ENCODE data around the gene CDH8.

The CDH8 gene, protein sequence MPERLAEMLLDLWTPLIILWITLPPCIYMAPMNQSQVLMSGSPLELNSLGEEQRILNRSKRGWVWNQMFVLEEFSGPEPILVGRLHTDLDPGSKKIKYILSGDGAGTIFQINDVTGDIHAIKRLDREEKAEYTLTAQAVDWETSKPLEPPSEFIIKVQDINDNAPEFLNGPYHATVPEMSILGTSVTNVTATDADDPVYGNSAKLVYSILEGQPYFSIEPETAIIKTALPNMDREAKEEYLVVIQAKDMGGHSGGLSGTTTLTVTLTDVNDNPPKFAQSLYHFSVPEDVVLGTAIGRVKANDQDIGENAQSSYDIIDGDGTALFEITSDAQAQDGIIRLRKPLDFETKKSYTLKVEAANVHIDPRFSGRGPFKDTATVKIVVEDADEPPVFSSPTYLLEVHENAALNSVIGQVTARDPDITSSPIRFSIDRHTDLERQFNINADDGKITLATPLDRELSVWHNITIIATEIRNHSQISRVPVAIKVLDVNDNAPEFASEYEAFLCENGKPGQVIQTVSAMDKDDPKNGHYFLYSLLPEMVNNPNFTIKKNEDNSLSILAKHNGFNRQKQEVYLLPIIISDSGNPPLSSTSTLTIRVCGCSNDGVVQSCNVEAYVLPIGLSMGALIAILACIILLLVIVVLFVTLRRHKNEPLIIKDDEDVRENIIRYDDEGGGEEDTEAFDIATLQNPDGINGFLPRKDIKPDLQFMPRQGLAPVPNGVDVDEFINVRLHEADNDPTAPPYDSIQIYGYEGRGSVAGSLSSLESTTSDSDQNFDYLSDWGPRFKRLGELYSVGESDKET

GRCh38 chr16:62036101-62036801 lies at the start of gene CDH8:
Gene CDH8 (minus strand): TSS chr16:62036438. CDS start chr16:62021403, 15,035 bp downstream.
- DNase-seq: no peak

GRCh38 chr16:62079236-62079635 lies 43.0 kb upstream of the CDH8 start:
- DNase-seq: no peak

DNA sequence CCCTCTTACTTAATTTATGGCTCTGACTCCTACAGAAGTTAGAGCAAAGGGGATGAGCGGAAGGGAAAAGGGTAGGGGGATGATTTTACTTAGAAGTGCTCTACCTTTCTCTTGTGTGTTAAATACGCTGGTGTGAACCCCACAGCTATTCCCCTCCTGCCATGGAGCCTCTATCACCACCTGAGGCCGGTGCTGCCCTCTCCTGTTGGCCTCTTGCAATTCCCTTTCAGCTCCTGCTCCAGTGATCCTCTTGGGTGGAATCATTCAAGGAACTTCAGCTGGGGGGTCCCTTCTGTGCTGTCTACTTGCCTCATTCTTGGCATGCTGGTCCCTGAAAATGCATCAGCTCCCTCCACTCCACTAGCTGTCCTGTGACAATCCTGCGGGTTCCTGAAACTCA lies 41.8 kb upstream of the CDH8 start:
- DNase-seq: no peak

DNA sequence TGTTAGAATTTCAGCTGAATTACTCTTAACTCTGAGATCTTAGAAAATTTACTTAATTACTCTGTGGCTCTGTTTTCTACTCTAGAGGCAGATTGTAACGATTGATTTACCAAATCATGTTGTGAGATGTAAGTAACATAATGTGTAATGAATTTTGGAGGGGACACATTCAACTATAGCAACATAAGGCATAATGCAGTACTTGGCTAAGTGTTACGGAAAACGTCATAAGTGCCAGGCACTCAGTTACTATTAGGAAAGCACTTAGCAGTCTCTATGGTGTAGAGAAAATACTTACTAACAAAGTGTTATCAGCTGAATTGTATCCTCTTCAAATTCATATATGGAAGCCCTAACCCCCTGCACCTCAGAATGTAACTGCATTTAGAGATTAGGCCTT lies 40.6 kb upstream of the CDH8 start:
- no peak for DNase-seq

DNA sequence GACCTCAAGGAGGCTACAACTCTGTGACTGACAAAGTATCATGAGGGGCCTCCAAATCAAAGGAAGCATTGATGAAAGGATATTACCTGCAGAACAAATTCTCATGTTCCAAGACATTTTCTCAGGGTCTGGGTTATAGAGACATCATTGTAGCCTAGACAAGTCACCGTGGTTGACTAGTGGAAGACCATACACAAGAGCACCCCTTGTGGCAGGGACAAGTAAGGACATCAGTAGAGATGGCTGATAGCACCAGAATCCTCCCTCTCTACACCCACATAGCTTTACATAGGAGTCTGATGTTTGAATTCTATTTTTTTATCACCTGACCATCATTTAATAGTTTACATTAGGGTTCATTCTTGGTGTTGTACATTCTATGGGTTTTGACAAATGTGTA lies 32.5 kb upstream of the CDH8 start:
- no peak for DNase-seq

DNA sequence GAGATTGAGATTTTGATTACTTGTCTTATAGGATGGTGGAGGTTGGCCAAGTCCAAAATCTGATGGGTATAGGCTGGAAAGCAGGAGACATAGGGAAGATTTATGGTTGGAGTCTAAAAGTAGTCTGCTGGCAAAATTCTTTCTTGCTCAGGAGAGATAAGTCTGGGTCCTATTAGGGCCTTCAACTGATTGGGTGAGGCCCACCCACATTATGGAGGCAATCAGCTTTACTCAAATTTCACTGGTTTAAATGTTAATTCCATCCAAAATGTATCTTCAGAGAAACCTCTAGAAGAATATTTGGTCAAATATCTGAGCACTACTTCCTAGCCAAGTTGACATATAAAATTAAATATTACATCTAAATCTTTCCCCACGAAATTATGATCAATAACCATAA lies 31.7 kb upstream of the CDH8 start:
- no peak for DNase-seq

GRCh38 chr16:62067182-62067581 lies 30.9 kb upstream of the CDH8 start:
- DNase-seq: no peak

DNA sequence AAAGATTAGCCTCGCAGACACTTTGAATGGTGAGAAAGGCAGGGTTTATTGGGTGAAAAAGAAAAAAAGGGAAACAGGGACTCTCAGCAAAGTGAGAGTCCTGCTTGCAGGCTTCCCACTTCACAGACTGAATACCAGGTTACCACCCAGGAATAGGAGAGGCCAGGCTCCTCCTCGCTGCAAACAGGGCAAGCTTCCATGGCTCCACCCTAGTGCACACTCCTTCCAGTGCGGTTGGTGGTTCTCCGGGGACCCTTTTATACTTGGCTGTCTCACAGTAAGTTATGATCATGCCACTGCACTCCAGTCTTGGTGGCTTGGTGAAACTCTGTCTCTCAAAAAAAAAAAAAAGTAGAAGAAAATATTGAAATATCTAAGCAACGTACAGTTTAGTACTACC lies 30.5 kb upstream of the CDH8 start:
- no peak for DNase-seq

- no peak for DNase-seq
Measured at GRCh38 chr16:62064173-62064572, 27.9 kb upstream of the CDH8 start.

GRCh38 chr16:62060089-62060488 lies 23.9 kb upstream of the CDH8 start:
- no peak for DNase-seq

DNA sequence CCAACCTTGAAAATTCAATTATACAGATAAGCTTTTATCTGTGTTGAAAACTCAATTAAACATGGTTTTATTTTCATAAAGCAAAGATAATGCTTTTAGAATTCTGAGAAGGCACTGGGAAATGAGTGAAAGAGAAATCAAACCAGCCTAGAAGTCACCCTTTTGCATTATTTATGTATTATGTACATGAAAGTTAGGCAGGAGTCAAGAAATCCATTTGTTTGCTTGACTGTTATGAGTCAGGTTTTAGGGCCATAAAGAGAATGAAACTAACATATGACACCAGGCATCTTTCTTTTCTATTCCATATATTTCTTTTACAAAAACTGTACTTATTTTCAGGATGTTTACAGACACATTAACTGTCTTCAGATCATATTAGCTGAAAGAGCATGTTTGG lies 23.3 kb upstream of the CDH8 start:
- DNase-seq: no peak

- no peak for DNase-seq
Measured at GRCh38 chr16:62058412-62058811, 22.2 kb upstream of the CDH8 start.

GRCh38 chr16:62051942-62052341 lies 15.7 kb upstream of the CDH8 start:
- no peak for DNase-seq

DNA sequence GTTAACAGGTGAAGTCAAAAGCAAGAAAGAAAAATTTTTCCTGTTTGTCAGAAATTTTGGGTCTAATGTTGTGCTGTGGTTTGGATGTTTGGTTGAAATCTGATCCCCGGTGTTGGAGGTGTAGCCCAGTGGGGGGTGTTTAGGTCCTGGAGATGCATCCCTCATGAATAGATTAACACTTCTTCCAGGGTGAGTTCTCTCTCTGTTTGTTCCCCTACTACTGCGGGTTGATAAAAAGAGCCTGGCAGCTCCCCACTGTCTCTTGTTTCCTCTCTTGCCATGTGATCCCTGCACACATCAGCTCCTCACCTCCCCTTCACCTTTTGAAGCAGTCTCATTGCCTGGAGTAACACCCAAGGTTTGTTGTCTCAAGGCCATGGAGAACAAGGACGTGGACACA lies 14.6 kb upstream of the CDH8 start:
- no peak for DNase-seq

DNA sequence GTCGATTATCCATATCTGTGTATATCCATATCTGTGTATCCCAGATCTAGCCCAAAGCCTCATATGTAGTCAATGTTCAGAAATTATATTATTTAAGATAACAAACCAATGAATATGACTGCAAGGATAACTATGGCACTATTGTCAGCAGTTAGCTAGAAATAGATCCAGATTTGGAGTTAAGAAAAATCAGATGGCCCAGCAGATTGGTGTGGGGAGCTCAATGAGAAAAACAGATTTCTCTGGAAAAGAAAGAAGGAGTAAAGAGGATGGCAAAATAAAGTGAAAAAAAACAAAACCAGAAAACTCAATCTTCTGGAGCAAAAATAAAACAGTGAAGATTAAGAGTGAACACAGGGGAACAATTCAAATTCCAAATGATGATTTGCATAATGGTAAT lies 10.6 kb upstream of the CDH8 start:
- DNase-seq: no peak

GRCh38 chr16:62041401-62041800 lies 5.2 kb upstream of the CDH8 start:
- no peak for DNase-seq

- DNase-seq: no peak
Measured at GRCh38 chr16:62038646-62039045, 2.4 kb upstream of the CDH8 start.

DNA sequence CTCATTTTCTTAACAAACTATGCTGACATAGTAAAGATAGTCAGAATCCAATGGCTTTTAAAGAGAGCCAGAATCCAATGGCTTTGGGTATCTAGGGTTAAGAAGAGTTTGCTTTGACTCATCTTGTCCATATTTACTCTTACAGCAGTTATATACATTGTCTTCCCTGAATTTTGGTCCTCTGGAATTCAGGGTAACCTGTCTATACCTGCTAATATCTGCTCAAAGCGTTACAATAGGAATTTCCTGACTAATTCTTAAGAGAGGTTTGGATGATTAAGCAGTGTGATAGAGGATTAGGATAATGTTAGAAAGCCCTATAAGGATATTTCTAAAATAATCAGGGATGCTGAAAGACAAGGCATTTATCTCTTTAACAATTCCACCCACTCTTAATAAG lies 2.0 kb upstream of the CDH8 start:
- no peak for DNase-seq

DNA sequence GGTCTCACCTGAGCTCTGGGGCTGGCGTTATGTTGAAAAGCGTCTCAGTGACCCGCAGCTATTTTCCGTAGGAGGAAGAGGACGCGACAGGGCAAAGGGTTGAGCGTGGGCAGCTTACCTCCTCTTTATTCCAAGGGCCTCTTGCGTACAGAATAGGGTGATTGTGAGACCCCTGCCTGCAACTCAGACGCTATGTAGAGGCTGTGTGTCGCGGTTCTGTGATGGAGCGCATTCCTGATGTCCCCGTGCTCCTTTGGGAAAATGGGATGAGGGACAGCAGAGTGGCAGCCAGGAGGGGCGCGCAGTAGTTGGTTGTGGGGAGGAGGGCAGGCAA lies 531 bp upstream of the CDH8 start:
- DNase-seq: no peak

DNA sequence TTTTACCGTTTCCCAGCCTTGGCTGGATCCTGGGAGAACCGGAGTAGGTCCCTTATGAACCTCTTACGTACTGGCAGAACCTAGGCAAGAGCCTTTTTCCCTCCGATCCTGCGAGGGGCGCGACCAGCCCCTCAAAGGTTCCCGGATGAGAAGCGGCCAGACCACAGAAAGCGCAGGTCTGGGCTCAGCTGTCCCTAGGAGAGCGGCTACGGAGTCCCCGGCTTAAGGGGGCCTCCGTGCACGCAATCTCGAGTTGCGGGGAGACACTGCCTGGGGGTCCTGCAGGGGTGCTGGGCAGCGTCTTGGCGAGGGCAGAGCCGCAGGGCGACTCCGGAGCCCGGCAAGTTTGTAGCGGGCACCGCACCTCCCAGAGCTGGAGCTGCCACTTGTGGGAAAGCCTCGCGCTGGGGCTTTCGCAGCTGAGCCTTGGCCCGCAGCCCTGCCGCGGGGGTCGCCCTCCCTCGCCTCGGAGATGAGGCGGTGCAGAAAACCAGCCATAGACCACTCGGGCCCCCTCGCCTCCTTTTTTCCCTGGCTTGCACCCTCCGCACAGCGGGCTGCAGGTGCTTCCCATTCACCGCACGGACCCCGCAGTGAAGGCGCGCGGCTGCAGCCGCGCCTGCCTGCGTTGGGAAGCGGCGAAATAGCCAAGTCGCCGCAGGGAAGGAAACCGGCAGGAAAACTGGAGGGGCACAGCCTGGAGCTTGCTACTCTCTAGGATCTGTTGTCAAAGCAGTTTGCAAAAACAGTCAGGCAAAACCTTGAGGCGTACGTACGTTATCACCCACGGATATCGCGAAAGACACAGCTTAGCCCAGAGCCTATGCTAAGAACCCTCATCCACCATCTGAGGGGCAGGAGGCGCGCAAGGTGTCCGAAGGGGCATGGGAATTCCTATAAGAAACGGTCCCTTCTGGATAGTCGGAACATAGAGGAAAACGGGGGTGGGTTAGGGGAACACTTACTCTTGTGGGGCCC lies 834 bp downstream of the CDH8 start:
- DNase-seq: no peak

- DNase-seq: no peak
Measured at GRCh38 chr16:62034231-62035114, 1.8 kb downstream of the CDH8 start.

DNA sequence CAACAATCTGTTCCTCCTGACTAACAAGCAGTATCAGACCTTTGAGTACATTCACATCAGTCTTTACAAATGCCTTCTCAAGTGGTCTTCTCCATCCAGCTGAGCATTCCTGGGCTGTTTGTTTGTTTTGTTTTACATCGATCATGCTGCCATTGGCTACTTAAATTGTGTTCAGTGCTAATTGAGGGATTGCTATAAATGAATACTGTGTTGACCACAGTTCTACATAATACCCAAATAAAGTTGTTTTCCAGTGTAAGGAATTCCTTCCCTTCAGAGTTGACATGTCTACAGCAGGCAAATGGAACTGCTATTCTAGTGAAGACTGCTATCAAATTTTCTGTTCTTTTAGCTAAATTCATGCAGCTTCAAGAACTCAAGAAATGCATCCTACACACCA lies 3.2 kb downstream of the CDH8 start:
- no peak for DNase-seq

All from NCI-H187 (cell line).